Brain microvascular endothelial cell (primary cell): Measurements from ENCODE around the gene BOC.

Experiments used
- DNase-seq: peaks from one replicate; pipeline ENCODE4 v3.0.0-alpha.2; 2020
- H3K27ac ChIP-seq: fragments of 250-450 bp; sonication (Bioruptor Pico); 2 replicates; pipeline ENCODE4 v1.5.1; 2020; ENCODE audit warnings: mild to moderate bottlenecking, moderate library complexity
- H3K27me3 ChIP-seq: fragments of 250-450 bp; sonication (Bioruptor Pico); replicated peaks from 2 replicates; pipeline ENCODE4 v1.5.1; 2020; ENCODE audit warnings: mild to moderate bottlenecking
- H3K36me3 ChIP-seq: fragments of 250-450 bp; sonication (Bioruptor Pico); replicated peaks from 2 replicates; pipeline ENCODE4 v1.5.1; 2020; ENCODE audit warnings: mild to moderate bottlenecking
- H3K4me3 ChIP-seq: 2 replicates; pipeline ENCODE4 v1.5.1; 2011; ENCODE audit warnings: low read depth, mild to moderate bottlenecking, control low read depth, low read length, moderate library complexity
- CTCF ChIP-seq: IDR thresholded peaks from 2 replicates; pipeline ENCODE4 v1.5.1; 2011; ENCODE audit warnings: low read depth, mild to moderate bottlenecking, moderate library complexity, low read length, control low read depth, inconsistent platforms; ENCODE audit errors: missing control alignments
- in situ Hi-C: cut with HindIII; loops from 2 replicates; pipeline ENCODE4 v1.10.0; 2017; ENCODE audit warnings: low sequenced_read_pairs, low pct_ligation_motif_present

The BOC gene

GRCh38 chr3:113243071-113243470, 31.7 kb downstream of the BOC start:
- in situ Hi-C loops: no loop called here
- Histone ChIP-seq H3K27ac (no peak overlapping the region), H3K27me3 (no peaks in the 10 kb centered on the region), H3K4me3 (no peak overlapping the region), H3K36me3 (no peaks in the 10 kb centered on the region)
- no peak for DNase-seq
- no peak for TF ChIP-seq CTCF

- Histone ChIP-seq H3K27me3 (no peaks in the 10 kb centered on the region), H3K4me3 (no peak overlapping the region), H3K27ac (no peak overlapping the region), H3K36me3 (no peaks in the 10 kb centered on the region)
- no peak for TF ChIP-seq CTCF
- in situ Hi-C loops: no loop called here
- no peak for DNase-seq
Measured at GRCh38 chr3:113243846-113244245, 32.5 kb downstream of the BOC start.

GRCh38 chr3:113245761-113246161, 34.4 kb downstream of the BOC start:
- Histone ChIP-seq H3K4me3 (no peak overlapping the region), H3K27ac (no peak overlapping the region), H3K27me3 (no peaks in the 10 kb centered on the region), H3K36me3 (no peaks in the 10 kb centered on the region)
- in situ Hi-C loops: no loop called here
- no peak for DNase-seq
- no peak for TF ChIP-seq CTCF

GRCh38 chr3:113247068-113247467, 35.7 kb downstream of the BOC start:
- Histone ChIP-seq H3K27ac (no peak overlapping the region), H3K36me3 (no peaks in the 10 kb centered on the region), H3K27me3 (no peaks in the 10 kb centered on the region), H3K4me3 (no peak overlapping the region)
- DNase-seq: no peak
- in situ Hi-C loops: no loop called here
- no peak for TF ChIP-seq CTCF

GRCh38 chr3:113247675-113248458, 36.5 kb downstream of the BOC start:
- no peak overlapping the region for H3K27ac ChIP-seq
- in situ Hi-C loops: no loop called here

More at GRCh38 chr3:113247675-113248458, 36.5 kb downstream of the BOC start:
- no peaks in the 10 kb centered on the region for H3K36me3 ChIP-seq
- no peak for TF ChIP-seq CTCF
- DNase-seq: no peak
- no peaks in the 10 kb centered on the region for H3K27me3 ChIP-seq
- H3K4me3 ChIP-seq: no peak overlapping the region
